GM12891 (cell line): ENCODE measurements around the gene BCL11A. TPM values are rescaled to one million over a fixed set of nuclear protein-coding genes. Genes with fewer than 3 reads are reported as not detected.
A peak's percentile ranks its signal among the peaks of the same experiment; 100 is the strongest.

ENCODE experiments used
- DNase-seq: peaks from one replicate; pipeline ENCODE4 v3.0.0; 2011; ENCODE audit warnings: low spot score; ENCODE audit not compliant: insufficient read length
- FAIRE-seq: peaks from 2 replicates; lab custom pipeline; 2011; peaks lifted over from hg19 to GRCh38; lab: Jason Lieb, UNC
- PAX5 ChIP-seq: IDR thresholded peaks from 2 replicates; pipeline ENCODE4 v1.6.1; 2011; ENCODE audit warnings: low read length, moderate library complexity, mild to moderate bottlenecking; ENCODE audit not compliant: insufficient read depth, severe bottlenecking
- POLR2A ChIP-seq: IDR thresholded peaks from 2 replicates; pipeline ENCODE4 v1.6.1; 2011; ENCODE audit warnings: low read depth, low read length, control low read depth
- POLR2AphosphoS5 ChIP-seq: IDR thresholded peaks from 2 replicates; pipeline ENCODE4 v1.6.1; 2011; ENCODE audit warnings: low read depth, low read length, control low read depth
- POU2F2 ChIP-seq: IDR thresholded peaks from 2 replicates; pipeline ENCODE4 v1.6.1; 2011; ENCODE audit warnings: low read depth, mild to moderate bottlenecking, control low read depth, low read length, moderate library complexity
- SPI1 ChIP-seq: IDR thresholded peaks from 2 replicates; pipeline ENCODE4 v1.6.1; 2011; ENCODE audit warnings: low read depth, low read length, control low read depth
- TAF1 ChIP-seq: IDR thresholded peaks from 2 replicates; pipeline ENCODE4 v1.6.1; 2011; ENCODE audit warnings: low read depth, low read length, control low read depth
- polyA plus RNA-seq: library from polyadenylated mRNA; unstranded; fragments of >200 nt; gene quantifications from one replicate; pipeline ENCODE4 v1.2.1, GENCODE V29; 2012; ENCODE audit warnings: low read depth, missing spikeins, inconsistent platforms; ENCODE audit not compliant: missing spikeins

The BCL11A gene
- 10.6 TPM for polyA plus RNA-seq

GRCh38 chr2:60553495-60554073 is at the start of gene BCL11A:
Gene BCL11A, minus strand, starts transcription at chr2:60553654. Its CDS starts 384 bp downstream, at chr2:60553270.
- FAIRE-seq (peak; percentile 51), DNase-seq (no peak)

GRCh38 chr2:60602828-60603532 is 49.5 kb upstream of the BCL11A start:
- DNase-seq (no peak), FAIRE-seq (no peak)
- TF ChIP-seq SPI1, result no peak
- TF ChIP-seq POU2F2, result no peak
- no peak for TF ChIP-seq POLR2AphosphoS5
- no peak for TF ChIP-seq TAF1
- TF ChIP-seq POLR2A, result no peak
- no peak for TF ChIP-seq PAX5

More at GRCh38 chr2:60553495-60554073, at the start of gene BCL11A:
- TF ChIP-seq POLR2AphosphoS5 (no peak), TAF1 (0 out of 2 replicates have a peak, but pooled peaks have one; percentile 17)

DNA sequence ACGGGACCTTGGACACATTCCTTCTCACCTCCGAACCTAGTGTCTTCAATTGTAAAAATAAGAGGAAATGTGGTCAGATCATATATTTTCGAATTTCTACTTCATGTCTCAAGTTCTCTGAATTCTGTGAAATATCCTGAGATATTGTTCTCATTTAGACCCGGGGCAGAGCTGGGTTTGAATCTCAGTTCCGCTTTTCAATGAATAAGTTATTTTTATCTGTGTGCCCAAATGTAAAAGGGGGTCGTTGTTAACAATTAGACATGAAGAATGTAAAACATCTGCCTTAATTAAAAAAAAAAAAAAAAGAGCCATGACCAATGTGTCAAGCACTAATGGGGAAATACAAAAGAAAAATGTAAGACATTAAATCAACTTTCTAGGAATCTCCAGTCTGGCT is 48.9 kb upstream of the BCL11A start:
- DNase-seq, result no peak
- TF ChIP-seq SPI1, result no peak
- no peak for TF ChIP-seq POLR2A
- TF ChIP-seq PAX5, result no peak
- TF ChIP-seq POU2F2, result no peak
- TF ChIP-seq POLR2AphosphoS5, result no peak
- no peak for TF ChIP-seq TAF1
- FAIRE-seq, result no peak

DNA sequence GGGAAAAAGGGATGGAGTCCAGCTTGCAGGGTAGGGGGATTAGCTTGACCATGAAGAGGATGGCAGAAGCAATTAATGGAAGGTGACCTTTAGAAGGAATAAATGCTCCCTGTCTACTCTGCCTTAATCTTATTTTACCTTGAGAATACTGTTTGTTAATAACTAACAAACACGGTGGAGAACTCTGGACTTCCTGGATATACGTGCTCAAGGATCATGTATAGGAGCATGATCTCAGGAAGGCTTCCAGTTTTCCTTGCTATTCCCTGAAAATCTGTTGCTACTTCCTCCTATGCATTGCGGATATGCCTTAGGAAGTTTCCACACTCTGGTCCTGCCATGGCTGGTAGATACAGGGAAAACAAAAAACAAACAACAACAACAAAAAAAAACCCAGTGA is 44.8 kb upstream of the BCL11A start:
- no peak for DNase-seq
- TF ChIP-seq POLR2AphosphoS5 (no peak), POU2F2 (no peak), TAF1 (no peak), SPI1 (no peak), PAX5 (no peak), POLR2A (no peak)
- FAIRE-seq, result no peak

DNA sequence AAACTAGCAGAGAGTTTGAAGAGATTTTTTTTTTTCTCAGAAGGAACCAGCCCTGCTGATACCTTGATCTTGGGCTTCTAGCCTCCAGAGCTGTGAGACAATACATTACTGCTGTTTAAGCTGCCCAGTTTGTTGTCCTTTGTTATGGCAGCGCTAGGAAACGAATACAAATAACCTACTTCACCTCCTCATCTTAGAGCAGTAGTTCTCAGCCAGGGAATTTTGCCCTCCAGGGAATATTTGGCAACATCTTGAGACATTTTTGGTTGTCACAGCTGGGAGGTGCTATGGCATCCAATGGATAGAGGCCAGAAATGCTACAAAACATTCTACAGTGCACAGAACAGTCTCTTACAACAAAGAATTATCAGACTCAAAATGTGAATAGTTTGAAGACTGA is 43.9 kb upstream of the BCL11A start:
- FAIRE-seq (no peak), DNase-seq (no peak)
- TF ChIP-seq TAF1, result no peak
- TF ChIP-seq SPI1, result no peak
- no peak for TF ChIP-seq POLR2AphosphoS5
- TF ChIP-seq POU2F2, result no peak
- no peak for TF ChIP-seq POLR2A
- no peak for TF ChIP-seq PAX5

- no peak for TF ChIP-seq TAF1
- TF ChIP-seq POLR2AphosphoS5, result no peak
- no peak for TF ChIP-seq SPI1
- no peak for TF ChIP-seq POU2F2
- TF ChIP-seq PAX5, result no peak
- TF ChIP-seq POLR2A, result no peak
- no peak for DNase-seq
- no peak for FAIRE-seq
Measured at GRCh38 chr2:60596411-60596810, 43.0 kb upstream of the BCL11A start.

DNA sequence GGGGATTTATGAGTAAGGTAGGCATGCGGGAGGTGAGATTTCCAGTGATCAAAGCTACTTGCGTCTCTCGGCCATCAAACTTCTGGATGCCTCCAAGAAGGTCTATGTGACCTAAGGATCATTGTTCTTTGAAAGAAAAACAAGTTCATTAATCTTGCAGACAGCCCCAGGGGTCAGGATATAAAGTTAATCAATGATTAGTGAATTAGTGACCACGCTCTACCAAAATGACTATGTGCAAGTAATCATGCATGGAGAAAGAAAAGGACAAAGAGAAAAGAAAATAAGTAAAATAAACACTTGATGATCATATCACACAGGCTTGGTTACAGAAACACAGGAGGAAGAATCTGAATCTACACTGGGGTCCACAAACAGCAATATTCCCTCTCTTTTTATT is 42.5 kb upstream of the BCL11A start:
- TF ChIP-seq POU2F2 (no peak), PAX5 (no peak), POLR2A (no peak), POLR2AphosphoS5 (no peak), SPI1 (no peak), TAF1 (no peak)
- FAIRE-seq (no peak), DNase-seq (no peak)

DNA sequence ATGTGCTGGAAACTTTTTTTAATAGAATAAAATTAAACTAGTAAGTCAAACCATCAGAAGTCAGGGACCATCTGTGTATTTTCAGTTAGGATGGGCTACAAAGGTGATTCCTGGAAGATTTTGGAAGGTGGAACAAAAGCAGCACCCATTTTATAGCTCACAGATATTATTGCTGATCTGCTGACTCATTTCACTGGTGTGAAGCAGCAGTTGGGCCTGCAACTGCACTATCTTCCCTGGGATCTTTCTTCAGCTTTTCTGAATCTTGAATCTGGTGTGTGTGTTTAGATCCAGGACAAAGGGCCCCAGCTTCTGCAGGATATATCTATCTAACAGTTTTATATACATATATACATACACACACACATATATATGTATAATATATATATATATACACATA is 35.6 kb upstream of the BCL11A start:
- DNase-seq (no peak), FAIRE-seq (no peak)
- TF ChIP-seq POLR2A (no peak), POLR2AphosphoS5 (no peak), SPI1 (no peak), TAF1 (no peak), POU2F2 (no peak), PAX5 (no peak)

DNA sequence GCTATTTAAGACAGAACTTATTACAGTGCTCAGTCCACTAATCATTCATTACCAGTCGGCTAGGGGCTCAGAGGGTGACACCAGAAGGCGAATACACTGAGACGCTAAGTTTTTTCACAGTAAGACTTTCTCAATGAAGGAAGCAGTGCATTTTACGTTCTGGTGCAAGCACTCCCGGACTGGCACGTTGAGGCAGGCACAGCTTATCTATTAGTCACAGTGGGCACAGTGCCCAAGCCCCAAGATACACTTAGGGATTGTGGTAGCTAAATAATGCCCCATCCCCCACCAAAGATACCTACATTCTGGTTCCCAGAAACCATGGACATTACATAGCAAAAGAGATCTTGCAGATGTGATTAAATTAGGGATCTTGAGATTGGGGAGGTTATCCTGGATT is 32.6 kb upstream of the BCL11A start:
- DNase-seq (no peak), FAIRE-seq (no peak)
- TF ChIP-seq POLR2AphosphoS5 (no peak), PAX5 (no peak), POU2F2 (no peak), TAF1 (no peak), POLR2A (no peak), SPI1 (no peak)

DNA sequence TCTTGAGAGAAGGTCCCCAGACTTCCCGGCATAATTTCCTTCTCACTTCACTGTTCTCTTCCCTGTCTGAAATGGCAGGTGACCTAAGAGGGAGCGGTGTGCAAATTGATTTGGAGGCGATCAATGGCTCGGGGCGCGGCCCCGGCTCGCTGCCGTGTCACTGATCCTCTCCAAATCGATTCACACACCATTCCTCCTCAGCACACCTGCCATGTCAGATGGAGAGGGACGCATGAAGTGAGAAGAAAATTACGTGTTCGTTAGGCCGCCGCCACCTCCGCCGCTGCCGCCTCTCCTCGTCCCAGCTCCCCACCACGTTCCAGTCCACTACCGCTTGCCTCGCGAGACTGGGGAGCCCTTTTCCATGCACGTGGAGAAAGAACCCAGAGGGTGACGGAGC is 31.8 kb upstream of the BCL11A start:
- no peak for TF ChIP-seq POLR2A
- no peak for TF ChIP-seq SPI1
- no peak for TF ChIP-seq POU2F2
- no peak for TF ChIP-seq POLR2AphosphoS5
- no peak for TF ChIP-seq PAX5
- TF ChIP-seq TAF1, result no peak
- DNase-seq, result no peak
- FAIRE-seq, result no peak
